Keratinocyte (primary cell): Measurements from ENCODE around the gene POLR1A. TPM values are rescaled to one million over a fixed set of nuclear protein-coding genes. Genes with fewer than 3 reads are reported as not detected.

Experiments used
- DNase-seq: peaks from one replicate; pipeline ENCODE4 v3.0.0-alpha.2; 2011; ENCODE audit warnings: low read depth, missing footprints, low spot score
- FAIRE-seq: peaks from 2 replicates; lab custom pipeline; 2011; peaks lifted over from hg19 to GRCh38; lab: Jason Lieb, UNC
- H2AFZ ChIP-seq: 2 replicates; pipeline ENCODE4 v1.6.0; 2012; ENCODE audit warnings: low read length, control low read depth, inconsistent platforms; ENCODE audit not compliant: control insufficient read depth
- H3K27ac ChIP-seq: 2 replicates; pipeline ENCODE4 v1.5.1; 2011; ENCODE audit warnings: low read length; ENCODE audit not compliant: control insufficient read depth, insufficient read depth
- H3K27me3 ChIP-seq: 3 replicates; pipeline ENCODE4 v1.6.0; 2011; ENCODE audit warnings: low read length; ENCODE audit not compliant: control insufficient read depth, insufficient read depth; ENCODE audit errors: extremely low read depth
- H3K36me3 ChIP-seq, 2 experiments: 2 replicates in 1 of 2; 3 replicates in 1 of 2; pipeline ENCODE4 v1.5.1; 2011; ENCODE audit warnings: low read length in 2 of 2, mild to moderate bottlenecking in 1 of 2; ENCODE audit not compliant: control insufficient read depth in 2 of 2, insufficient read depth in 2 of 2; ENCODE audit errors: extremely low read depth in 1 of 2
- H3K4me1 ChIP-seq: 3 replicates; pipeline ENCODE4 v1.5.1; 2011; ENCODE audit warnings: low read length; ENCODE audit not compliant: control insufficient read depth, insufficient read depth; ENCODE audit errors: extremely low read depth
- H3K4me2 ChIP-seq: 3 replicates; pipeline ENCODE4 v1.6.0; 2011; ENCODE audit warnings: low read depth, low read length; ENCODE audit not compliant: control insufficient read depth, insufficient read depth; ENCODE audit errors: extremely low read depth
- H3K4me3 ChIP-seq, 3 experiments: fragments of 200-600 bp in 1 of 3; sonication (generic) in 1 of 3; 2 replicates in 2 of 3; 3 replicates in 1 of 3; pipeline ENCODE4 v1.5.1; 2011 to 2016; ENCODE audit warnings: low read length in 3 of 3, mild to moderate bottlenecking in 3 of 3, control low read depth in 2 of 3, inconsistent platforms in 1 of 3, low read depth in 1 of 3, mixed read lengths in 1 of 3, mixed run types in 1 of 3, moderate library complexity in 1 of 3; ENCODE audit not compliant: control insufficient read depth in 2 of 3, insufficient read depth in 2 of 3; ENCODE audit errors: extremely low read depth in 1 of 3
- H3K79me2 ChIP-seq: 2 replicates; pipeline ENCODE4 v1.6.0; 2012; ENCODE audit warnings: low read length; ENCODE audit not compliant: control insufficient read depth, insufficient read depth
- H3K9ac ChIP-seq: 3 replicates; pipeline ENCODE4 v1.6.0; 2011; ENCODE audit warnings: low read length; ENCODE audit not compliant: control insufficient read depth, insufficient read depth; ENCODE audit errors: extremely low read depth
- H3K9me1 ChIP-seq: 3 replicates; pipeline ENCODE4 v1.6.0; 2011; ENCODE audit warnings: low read length; ENCODE audit not compliant: control insufficient read depth, insufficient read depth; ENCODE audit errors: extremely low read depth
- H3K9me3 ChIP-seq: 2 replicates; pipeline ENCODE4 v1.5.1; 2012; ENCODE audit warnings: low read depth, low read length; ENCODE audit not compliant: control insufficient read depth
- H4K20me1 ChIP-seq: 3 replicates; pipeline ENCODE4 v1.6.0; 2011; ENCODE audit warnings: low read length; ENCODE audit not compliant: control insufficient read depth, insufficient read depth; ENCODE audit errors: extremely low read depth
- EZH2 ChIP-seq: IDR thresholded peaks from one replicate; pipeline ENCODE4 v1.6.1; 2012; ENCODE audit warnings: inconsistent platforms, mild to moderate bottlenecking, low read length, moderate library complexity
- dilution Hi-C: fragments of 300-500 bp; cut with MboI; formaldehyde crosslinking; loops from one replicate; pipeline ENCODE4 v1.7.0; 2020; ENCODE audit warnings: low sequenced_read_pairs; ENCODE audit not compliant: extremely low pct_ligation_motif_present
- polyA plus RNA-seq, 5 experiments: library from polyadenylated mRNA; depleted of rRNA in 3 of 5; stranded (reverse) in 3 of 5; stranded (forward) in 1 of 5; unstranded in 1 of 5; fragments of >200 nt; gene quantifications; 1 replicate in 1 of 5; 2 replicates in 3 of 5; 3 replicates in 1 of 5; pipeline versions ENCODE4 v1.2.1 to v1.2.3, GENCODE V29; 2011 to 2012; ENCODE audit warnings: missing spikeins in 2 of 5, low read depth in 1 of 5, low replicate concordance in 1 of 5
- TF ChIP-seq, protein P1 (sequence below), 3 experiments: IDR thresholded peaks in 1 of 3; conservative IDR thresholded peaks in 1 of 3; optimal IDR thresholded peaks in 1 of 3; 2 replicates in 2 of 3; 3 replicates in 1 of 3; pipeline versions ENCODE3 to v1.5.1; 2011; ENCODE audit warnings: low read length in 3 of 3, mild to moderate bottlenecking in 3 of 3, moderate library complexity in 2 of 3, control low read depth in 1 of 3, inconsistent platforms in 1 of 3; ENCODE audit not compliant: insufficient read depth in 2 of 3; ENCODE audit errors: extremely low read depth in 1 of 3

The POLR1A gene
- polyA plus RNA-seq, 1 donor (not counting 4 experiments of a cell fraction or from before 2014, with no cell fraction given) = 16.1 TPM

- H2AFZ ChIP-seq = no peak overlapping the region
- H3K9me3 ChIP-seq = no peaks in the 10 kb centered on the region
- H3K9ac ChIP-seq = no peak overlapping the region
- TF ChIP-seq EZH2 = no peak
- TF ChIP-seq, protein P1, sequence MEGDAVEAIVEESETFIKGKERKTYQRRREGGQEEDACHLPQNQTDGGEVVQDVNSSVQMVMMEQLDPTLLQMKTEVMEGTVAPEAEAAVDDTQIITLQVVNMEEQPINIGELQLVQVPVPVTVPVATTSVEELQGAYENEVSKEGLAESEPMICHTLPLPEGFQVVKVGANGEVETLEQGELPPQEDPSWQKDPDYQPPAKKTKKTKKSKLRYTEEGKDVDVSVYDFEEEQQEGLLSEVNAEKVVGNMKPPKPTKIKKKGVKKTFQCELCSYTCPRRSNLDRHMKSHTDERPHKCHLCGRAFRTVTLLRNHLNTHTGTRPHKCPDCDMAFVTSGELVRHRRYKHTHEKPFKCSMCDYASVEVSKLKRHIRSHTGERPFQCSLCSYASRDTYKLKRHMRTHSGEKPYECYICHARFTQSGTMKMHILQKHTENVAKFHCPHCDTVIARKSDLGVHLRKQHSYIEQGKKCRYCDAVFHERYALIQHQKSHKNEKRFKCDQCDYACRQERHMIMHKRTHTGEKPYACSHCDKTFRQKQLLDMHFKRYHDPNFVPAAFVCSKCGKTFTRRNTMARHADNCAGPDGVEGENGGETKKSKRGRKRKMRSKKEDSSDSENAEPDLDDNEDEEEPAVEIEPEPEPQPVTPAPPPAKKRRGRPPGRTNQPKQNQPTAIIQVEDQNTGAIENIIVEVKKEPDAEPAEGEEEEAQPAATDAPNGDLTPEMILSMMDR (optimal IDR thresholded peaks at IDR 0.05 in 1 of 3, IDR thresholded peaks at IDR 0.05 in 1 of 3, conservative IDR thresholded peaks at IDR 0.05 in 1 of 3; ENCODE audit: extremely low read depth in 1 of 3, insufficient read depth in 2 of 3, low read length in 3 of 3) = no peak
- no peaks in the 10 kb centered on the region for H3K79me2 ChIP-seq
- H3K27me3 ChIP-seq = no peaks in the 10 kb centered on the region
- H3K9me1 ChIP-seq = no peaks in the 10 kb centered on the region
- H3K4me2 ChIP-seq = no peak overlapping the region
- peaks cover 15 to 22% of the 10 kb centered on the region in 2 experiments for H3K36me3 ChIP-seq
- DNase-seq = no peak
- H3K27ac ChIP-seq = no peak overlapping the region
- no peaks in the 10 kb centered on the region for H3K4me1 ChIP-seq
- no peak for FAIRE-seq
- dilution Hi-C loops = no loop called here
- H3K4me3 ChIP-seq = no peak overlapping the region
- H4K20me1 ChIP-seq = no peaks in the 10 kb centered on the region
Measured at GRCh38 chr2:86025229-86025820, 80.4 kb downstream of the POLR1A start.

- FAIRE-seq (no peak), DNase-seq (no peak)
- no peaks in the 10 kb centered on the region for H3K27me3 ChIP-seq
Measured at GRCh38 chr2:86023366-86023712, 82.3 kb downstream of the POLR1A start.

More at GRCh38 chr2:86023366-86023712, 82.3 kb downstream of the POLR1A start:
- H3K4me2 ChIP-seq = no peak overlapping the region
- no peaks in the 10 kb centered on the region for H4K20me1 ChIP-seq
- H3K4me1 ChIP-seq = no peaks in the 10 kb centered on the region
- no peak overlapping the region for H3K9ac ChIP-seq
- TF ChIP-seq EZH2 = no peak
- TF ChIP-seq, protein P1 (optimal IDR thresholded peaks at IDR 0.05 in 1 of 3, IDR thresholded peaks at IDR 0.05 in 1 of 3, conservative IDR thresholded peaks at IDR 0.05 in 1 of 3; ENCODE audit: extremely low read depth in 1 of 3, insufficient read depth in 2 of 3, low read length in 3 of 3) = no peak
- H3K27ac ChIP-seq = no peak overlapping the region
- no peaks in the 10 kb centered on the region for H3K9me1 ChIP-seq
- no peak overlapping the region for H3K4me3 ChIP-seq
- H3K79me2 ChIP-seq = no peaks in the 10 kb centered on the region
- no peak overlapping the region for H2AFZ ChIP-seq
- H3K9me3 ChIP-seq = no peaks in the 10 kb centered on the region
- H3K36me3 ChIP-seq = peaks cover 11 to 12% of the 10 kb centered on the region in 2 experiments
- dilution Hi-C loops = no loop called here
